GM23248 (cell line): Measurements from ENCODE around the gene SDC3. TPM values are rescaled to one million over a fixed set of nuclear protein-coding genes. Genes with fewer than 3 reads are reported as not detected.

Experiments
- DNase-seq: peaks from one replicate; pipeline ENCODE4 v3.0.0-alpha.2; 2015
- H2AFZ ChIP-seq: fragments of 200-600 bp; sonication (generic); 2 replicates; pipeline ENCODE4 v1.6.1; 2016; ENCODE audit warnings: antibody characterized with exemption
- H3F3A ChIP-seq: fragments of 200-600 bp; sonication (generic); 2 replicates; pipeline ENCODE4 v1.6.1; 2016; ENCODE audit warnings: mild to moderate bottlenecking, antibody characterized with exemption, mixed run types; ENCODE audit not compliant: insufficient read depth
- H3K27ac ChIP-seq: fragments of 200-600 bp; sonication (generic); 2 replicates; pipeline ENCODE4 v1.5.1; 2016; ENCODE audit warnings: mild to moderate bottlenecking
- H3K27me3 ChIP-seq: fragments of 200-600 bp; sonication (generic); replicated peaks from 2 replicates; pipeline ENCODE4 v1.6.1; 2016; ENCODE audit warnings: mild to moderate bottlenecking; ENCODE audit not compliant: insufficient read depth
- H3K36me3 ChIP-seq: fragments of 200-600 bp; sonication (generic); 2 replicates; pipeline ENCODE4 v1.6.1; 2016; ENCODE audit warnings: low read depth, mild to moderate bottlenecking
- H3K4me1 ChIP-seq: fragments of 200-600 bp; sonication (generic); 2 replicates; pipeline ENCODE4 v1.6.1; 2016; ENCODE audit warnings: mild to moderate bottlenecking; ENCODE audit not compliant: insufficient read depth
- H3K4me2 ChIP-seq: fragments of 200-600 bp; sonication (generic); one replicate; pipeline ENCODE4 v1.6.1; 2016; ENCODE audit warnings: mild to moderate bottlenecking; ENCODE audit not compliant: unreplicated experiment
- H3K4me3 ChIP-seq: fragments of 200-600 bp; sonication (generic); 2 replicates; pipeline ENCODE4 v1.5.1; 2016; ENCODE audit warnings: mild to moderate bottlenecking
- H3K79me2 ChIP-seq: fragments of 200-600 bp; sonication (generic); 2 replicates; pipeline ENCODE4 v1.6.1; 2016; ENCODE audit warnings: mild to moderate bottlenecking; ENCODE audit not compliant: insufficient read depth
- H3K9ac ChIP-seq: fragments of 200-600 bp; sonication (generic); 2 replicates; pipeline ENCODE4 v1.6.1; 2016; ENCODE audit warnings: mild to moderate bottlenecking
- H3K9me2 ChIP-seq: fragments of 200-600 bp; sonication (generic); 2 replicates; pipeline ENCODE4 v1.6.1; 2016; ENCODE audit warnings: mixed run types, mild to moderate bottlenecking, moderate library complexity; ENCODE audit not compliant: insufficient read depth
- H3K9me3 ChIP-seq: fragments of 200-600 bp; sonication (generic); one replicate; pipeline ENCODE4 v1.6.1; 2017; ENCODE audit warnings: low read depth
- H4K20me1 ChIP-seq: fragments of 200-600 bp; sonication (generic); 2 replicates; pipeline ENCODE4 v1.6.0; 2016; ENCODE audit not compliant: insufficient read depth
- EZH2 ChIP-seq: fragments of 200-600 bp; sonication (generic); IDR thresholded peaks from 2 replicates; pipeline ENCODE4 v1.6.1; 2018; ENCODE audit warnings: antibody characterized with exemption, mild to moderate bottlenecking; ENCODE audit not compliant: insufficient read depth, poor library complexity, severe bottlenecking
- EZH2phosphoT487 ChIP-seq: fragments of 200-600 bp; sonication (generic); IDR thresholded peaks from 2 replicates; pipeline ENCODE4 v1.6.1; 2018; ENCODE audit warnings: antibody characterized with exemption, moderate library complexity, mild to moderate bottlenecking, low read depth; ENCODE audit not compliant: insufficient read depth
- WGBS, 2 experiments: methylation state at CpG; one replicate each; pipeline ENCODE4 v1.1.6; 2015 to 2017; ENCODE audit warnings: low lambda C conversion rate in 2 of 2, low coverage in 1 of 2; ENCODE audit errors: missing lambda C conversion rate in 2 of 2; 5-methylcytosine and 5-hydroxymethylcytosine counted together
- in situ Hi-C: fragments of 300-500 bp; cut with MboI; formaldehyde crosslinking; loops from 2 replicates; pipeline ENCODE4 v1.15.0; 2020
- polyA plus RNA-seq: library from polyadenylated mRNA; unstranded; fragments of >200 nt; fragmentation: Nextera tagmentation; extraction: Ambion mirVana; gene quantifications from 2 replicates; pipeline ENCODE4 v1.2.1, GENCODE V29; 2016
- total RNA-seq: library from RNA; depleted of rRNA; stranded (reverse); fragments of >200 nt; shearing (Covaris generic); gene quantifications from 2 replicates; pipeline ENCODE4 v1.2.3, GENCODE V29; 2014

The SDC3 gene
- total and polyA plus RNA-seq, 2 experiments from 2014 or later: 6.9 to 39.7 TPM

GRCh38 chr1:30891227-30891552 lies 17.4 kb downstream of the SDC3 start:
- Histone ChIP-seq H3K27me3 (no peaks in the 10 kb centered on the region), H3K79me2 (peaks cover 18% of the 10 kb centered on the region), H3K4me3 (no peak overlapping the region), H3K9me3 (no peaks in the 10 kb centered on the region), H3K9me2 (no peaks in the 10 kb centered on the region), H3K4me1 (peaks cover 19% of the 10 kb centered on the region), H3K27ac (no peak overlapping the region), H2AFZ (no peak overlapping the region), H3K36me3 (no peaks in the 10 kb centered on the region), H4K20me1 (no peaks in the 10 kb centered on the region), H3K4me2 (no peak overlapping the region), H3F3A (peaks cover 7% of the 10 kb centered on the region; the same call in 1 of the 2 replicates), H3K9ac (no peak overlapping the region)
- DNase-seq: no peak
- in situ Hi-C loops: no loop called here
- WGBS, 2 experiments: 91 to 94% methylated on average over 5 of the region's 5 CpGs
- no peak for TF ChIP-seq EZH2
- TF ChIP-seq EZH2phosphoT487: no peak

GRCh38 chr1:30890502-30891226 lies 17.9 kb downstream of the SDC3 start:
- in situ Hi-C loops: no loop called here
- no peak for TF ChIP-seq EZH2
- TF ChIP-seq EZH2phosphoT487: no peak
- 70 to 75% methylated on average over 10 of the region's 10 CpGs for WGBS, 2 experiments
- Histone ChIP-seq H3K9me2 (no peaks in the 10 kb centered on the region), H4K20me1 (no peaks in the 10 kb centered on the region), H3K4me3 (no peak overlapping the region), H3F3A (peaks cover 7% of the 10 kb centered on the region; the same call in 1 of the 2 replicates), H2AFZ (no peak overlapping the region), H3K27me3 (no peaks in the 10 kb centered on the region), H3K9ac (no peak overlapping the region), H3K36me3 (no peaks in the 10 kb centered on the region), H3K79me2 (peaks cover 18% of the 10 kb centered on the region), H3K4me1 (peaks cover 19% of the 10 kb centered on the region), H3K9me3 (no peaks in the 10 kb centered on the region), H3K27ac (no peak overlapping the region), H3K4me2 (no peak overlapping the region)
- no peak for DNase-seq

GRCh38 chr1:30889511-30889910 lies 19.0 kb downstream of the SDC3 start:
- Histone ChIP-seq H2AFZ (no peak overlapping the region), H3K4me3 (no peak overlapping the region), H3F3A (peaks cover 7% of the 10 kb centered on the region; the same call in 1 of the 2 replicates), H3K79me2 (peaks cover 18% of the 10 kb centered on the region), H3K36me3 (no peaks in the 10 kb centered on the region), H3K4me1 (peaks cover 19% of the 10 kb centered on the region), H3K9me2 (no peaks in the 10 kb centered on the region), H3K9ac (no peak overlapping the region), H3K27ac (no peak overlapping the region), H4K20me1 (no peaks in the 10 kb centered on the region), H3K4me2 (no peak overlapping the region), H3K9me3 (no peaks in the 10 kb centered on the region), H3K27me3 (no peaks in the 10 kb centered on the region)
- TF ChIP-seq EZH2 (no peak), EZH2phosphoT487 (no peak)
- no peak for DNase-seq
- in situ Hi-C loops: no loop called here
- 94 to 100% methylated on average over 5 of the region's 5 CpGs for WGBS, 2 experiments

- Histone ChIP-seq H3K27me3 (no peaks in the 10 kb centered on the region), H3F3A (peaks cover 7% of the 10 kb centered on the region; the same call in 1 of the 2 replicates), H3K4me3 (no peak overlapping the region), H3K9me2 (no peaks in the 10 kb centered on the region), H3K36me3 (no peaks in the 10 kb centered on the region), H3K79me2 (peaks cover 18% of the 10 kb centered on the region), H3K4me2 (peak overlapping the region; percentile 43), H3K27ac (peak overlapping the region; percentile 56), H2AFZ (no peak overlapping the region), H4K20me1 (no peaks in the 10 kb centered on the region), H3K4me1 (peaks cover 19% of the 10 kb centered on the region), H3K9me3 (no peaks in the 10 kb centered on the region), H3K9ac (peak overlapping the region; percentile 53)
- TF ChIP-seq EZH2phosphoT487: no peak
- no peak for TF ChIP-seq EZH2
- in situ Hi-C loops: no loop called here
- no peak for DNase-seq
- WGBS, 2 experiments: 68 to 76% methylated on average over 3 of the region's 3 CpGs
Observed at GRCh38 chr1:30888975-30889374, 19.6 kb downstream of the SDC3 start.

- Histone ChIP-seq H3K4me1 (peaks cover 19% of the 10 kb centered on the region), H3K9ac (peak overlapping the region; percentile 53), H4K20me1 (no peaks in the 10 kb centered on the region), H3K79me2 (peaks cover 18% of the 10 kb centered on the region), H3K27me3 (no peaks in the 10 kb centered on the region), H3K4me3 (no peak overlapping the region), H3K9me3 (no peaks in the 10 kb centered on the region), H2AFZ (no peak overlapping the region; the same call in 1 of the 2 replicates), H3K36me3 (no peaks in the 10 kb centered on the region), H3K4me2 (peak overlapping the region; percentile 43), H3K27ac (peak overlapping the region; percentile 56), H3K9me2 (no peaks in the 10 kb centered on the region), H3F3A (peaks cover 7% of the 10 kb centered on the region; the same call in 1 of the 2 replicates)
- WGBS, 2 experiments: 19 to 25% methylated on average over 8 of the region's 8 CpGs
- in situ Hi-C loops: no loop called here
- TF ChIP-seq EZH2phosphoT487 (no peak), EZH2 (no peak)
- DNase-seq: peak; percentile 83
Observed at GRCh38 chr1:30888391-30888790, 20.2 kb downstream of the SDC3 start.
